CD4-positive, alpha-beta T cell treated with Interleukin-17A for 4 hours (primary cell): ENCODE results near the gene XPNPEP1.

Source experiments
- DNase-seq: peaks from one replicate; pipeline ENCODE4 v3.0.0-alpha.2; 2020; ENCODE audit warnings: mixed read lengths

XPNPEP1 gene

GRCh38 chr10:109892117-109892516 is 31.2 kb downstream of the XPNPEP1 start:
- DNase-seq: no peak

DNA sequence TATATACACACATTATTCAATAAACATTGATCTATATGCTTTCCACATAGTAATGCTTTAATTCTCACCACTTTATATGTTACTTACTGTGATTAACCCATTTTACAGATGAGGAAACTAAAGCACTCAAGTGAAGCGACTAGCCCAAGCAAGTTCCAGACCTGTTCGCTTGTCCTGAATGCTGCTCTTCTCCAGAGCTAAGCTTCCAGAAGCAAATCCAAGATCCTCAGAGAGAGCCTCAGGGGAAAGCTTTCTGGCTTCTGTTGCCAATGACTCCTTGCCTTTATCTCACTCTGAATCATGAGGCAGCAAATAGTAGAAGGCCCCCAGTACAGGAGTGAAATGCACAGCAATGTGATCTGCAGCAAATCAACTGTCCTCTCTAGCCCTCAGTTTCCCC is 32.2 kb downstream of the XPNPEP1 start:
- DNase-seq: no peak

- DNase-seq: no peak
Measured at GRCh38 chr10:109889867-109890266, 33.4 kb downstream of the XPNPEP1 start.

DNA sequence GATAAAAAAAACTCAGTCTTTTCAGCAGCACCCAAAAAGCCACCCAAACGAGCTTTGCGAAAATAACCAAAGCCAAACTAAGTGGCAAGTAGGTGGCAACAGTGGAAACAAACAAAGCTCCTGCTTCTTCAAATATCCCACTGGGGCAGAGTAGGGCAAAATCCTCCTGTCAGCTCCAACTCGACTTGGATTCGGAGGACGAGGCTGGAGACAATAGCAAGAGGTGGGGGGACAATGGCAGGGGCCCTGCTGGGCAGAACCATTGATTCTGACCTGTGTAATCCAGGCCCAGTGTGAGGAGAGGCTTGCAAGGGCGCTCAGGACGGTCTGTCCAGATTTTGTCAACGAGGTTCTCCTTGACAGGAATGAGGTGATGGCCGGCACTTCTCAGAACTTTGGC is 35.5 kb downstream of the XPNPEP1 start:
- DNase-seq: no peak

DNA sequence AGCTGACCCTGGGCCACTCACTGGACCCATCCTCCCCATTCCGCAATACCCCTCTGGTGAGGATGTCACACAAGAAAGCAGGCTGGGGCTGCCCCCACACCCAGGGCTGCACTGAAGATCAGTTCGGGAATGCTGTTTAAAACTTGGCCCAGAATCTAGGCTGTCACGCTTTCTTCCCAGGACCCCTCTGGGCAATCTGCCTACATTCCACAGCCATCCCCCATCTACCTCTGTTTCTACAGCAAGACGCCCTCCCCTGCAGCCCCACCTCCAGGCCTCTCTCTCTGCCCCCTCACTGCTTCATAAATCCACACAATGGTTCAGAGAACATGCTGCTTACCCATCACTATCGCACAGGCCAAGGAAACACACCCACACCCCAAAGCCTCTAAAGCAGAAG is 36.1 kb downstream of the XPNPEP1 start:
- DNase-seq: no peak

DNA sequence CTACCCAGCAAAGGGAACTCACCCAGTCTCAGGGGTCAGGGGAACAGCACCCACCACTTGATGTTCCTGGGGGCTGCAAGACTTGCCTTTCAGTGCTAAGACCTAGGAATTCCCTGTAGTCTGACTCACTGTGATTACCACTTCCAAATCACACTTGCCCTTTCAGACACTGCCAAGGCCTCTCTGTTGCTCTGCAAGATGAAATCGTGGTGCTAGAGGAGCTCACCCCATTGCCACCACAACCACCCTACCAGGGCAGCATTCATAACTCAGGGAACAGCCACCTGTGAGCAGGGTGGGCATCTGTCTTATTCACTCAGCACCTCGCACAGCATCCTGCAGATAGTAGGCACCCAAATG is 36.5 kb downstream of the XPNPEP1 start:
- no peak for DNase-seq

DNA sequence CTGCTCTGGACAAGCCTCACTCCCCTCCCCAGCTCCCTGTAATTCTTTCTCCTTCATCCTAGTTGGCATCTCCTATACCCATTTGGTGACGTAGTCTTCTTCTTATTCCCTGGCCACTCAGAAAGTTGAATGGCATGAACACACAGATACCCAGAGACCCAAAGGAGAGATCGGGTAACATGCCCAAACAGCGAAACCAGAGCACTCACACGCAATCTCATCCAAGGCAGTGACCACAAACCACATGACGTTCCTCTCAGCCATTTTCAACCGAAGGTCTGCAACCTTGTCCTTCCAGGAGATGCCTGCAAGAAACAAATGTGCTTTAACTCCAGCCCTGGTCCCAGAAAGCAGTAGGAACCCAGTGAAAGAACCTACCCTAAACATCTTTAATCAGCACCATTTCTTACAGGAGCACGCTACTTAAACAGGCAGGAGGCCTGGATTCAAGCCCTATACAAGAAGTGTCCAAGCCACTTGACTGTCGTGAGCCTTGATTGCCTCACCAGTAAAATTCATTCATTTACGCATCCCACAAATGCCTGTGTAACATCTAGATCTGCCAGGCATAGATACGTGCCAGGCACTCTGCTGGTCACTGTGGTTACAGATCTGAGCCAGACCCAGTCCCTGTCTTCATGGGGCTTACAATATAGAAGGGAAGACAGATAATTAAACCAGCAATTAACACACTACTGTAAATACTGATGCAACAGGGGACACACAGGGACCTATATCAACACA is 37.1 kb downstream of the XPNPEP1 start:
- DNase-seq: no peak

GRCh38 chr10:109883859-109884771 is 39.2 kb downstream of the XPNPEP1 start:
- DNase-seq: peak; percentile 77

DNA sequence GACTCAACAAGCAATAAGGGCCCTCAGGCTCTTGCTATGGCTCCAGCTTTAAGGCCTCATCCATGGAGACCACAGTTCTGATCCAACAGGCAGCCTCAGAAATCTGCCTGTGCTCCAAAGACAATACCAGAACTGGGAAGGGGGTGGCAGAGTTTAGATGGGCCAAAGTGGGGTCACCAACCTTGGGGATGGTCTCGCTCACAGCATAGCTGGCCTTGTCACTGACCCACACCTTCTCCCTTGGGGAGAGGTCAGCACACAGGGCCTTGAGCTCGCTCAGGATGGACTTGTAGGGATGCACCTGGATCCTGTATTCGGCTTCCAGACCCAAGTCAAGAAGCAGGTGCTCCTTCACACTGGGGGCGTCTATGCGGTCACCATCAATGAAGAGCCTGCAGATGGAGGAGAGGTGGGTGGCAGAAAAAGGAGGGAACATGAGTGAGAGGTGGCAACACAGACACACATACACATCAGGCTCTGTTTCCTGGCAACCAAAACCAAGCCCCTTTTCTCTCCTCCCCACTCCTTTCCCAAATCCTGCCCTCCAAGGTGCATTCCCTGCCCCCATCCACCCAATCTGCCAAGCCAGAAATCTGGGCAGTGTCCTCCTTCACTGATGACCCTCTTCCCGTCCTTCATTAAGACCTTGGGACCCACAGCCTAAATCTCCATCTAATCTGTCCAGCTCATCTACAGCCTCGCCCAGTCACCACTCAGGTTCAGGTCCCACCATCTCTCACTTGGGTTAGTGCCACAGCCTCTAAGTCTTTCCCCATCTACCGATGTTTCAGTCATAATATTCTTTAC is 40.9 kb downstream of the XPNPEP1 start:
- DNase-seq: no peak

DNA sequence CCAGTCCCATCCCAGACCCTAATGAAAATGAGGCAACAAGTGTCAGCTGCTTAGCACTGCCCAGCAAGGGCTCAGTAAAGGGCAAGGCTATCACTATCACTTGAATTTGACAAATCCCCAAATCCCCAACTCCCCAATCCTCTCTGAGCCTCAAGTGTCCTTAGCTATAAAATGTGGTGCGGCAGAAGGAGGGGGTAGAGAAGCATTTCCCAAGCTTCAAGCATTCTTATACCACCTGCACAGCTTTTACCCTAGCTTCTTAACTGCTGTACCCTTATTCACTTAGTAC is 41.6 kb downstream of the XPNPEP1 start:
- DNase-seq: no peak

DNA sequence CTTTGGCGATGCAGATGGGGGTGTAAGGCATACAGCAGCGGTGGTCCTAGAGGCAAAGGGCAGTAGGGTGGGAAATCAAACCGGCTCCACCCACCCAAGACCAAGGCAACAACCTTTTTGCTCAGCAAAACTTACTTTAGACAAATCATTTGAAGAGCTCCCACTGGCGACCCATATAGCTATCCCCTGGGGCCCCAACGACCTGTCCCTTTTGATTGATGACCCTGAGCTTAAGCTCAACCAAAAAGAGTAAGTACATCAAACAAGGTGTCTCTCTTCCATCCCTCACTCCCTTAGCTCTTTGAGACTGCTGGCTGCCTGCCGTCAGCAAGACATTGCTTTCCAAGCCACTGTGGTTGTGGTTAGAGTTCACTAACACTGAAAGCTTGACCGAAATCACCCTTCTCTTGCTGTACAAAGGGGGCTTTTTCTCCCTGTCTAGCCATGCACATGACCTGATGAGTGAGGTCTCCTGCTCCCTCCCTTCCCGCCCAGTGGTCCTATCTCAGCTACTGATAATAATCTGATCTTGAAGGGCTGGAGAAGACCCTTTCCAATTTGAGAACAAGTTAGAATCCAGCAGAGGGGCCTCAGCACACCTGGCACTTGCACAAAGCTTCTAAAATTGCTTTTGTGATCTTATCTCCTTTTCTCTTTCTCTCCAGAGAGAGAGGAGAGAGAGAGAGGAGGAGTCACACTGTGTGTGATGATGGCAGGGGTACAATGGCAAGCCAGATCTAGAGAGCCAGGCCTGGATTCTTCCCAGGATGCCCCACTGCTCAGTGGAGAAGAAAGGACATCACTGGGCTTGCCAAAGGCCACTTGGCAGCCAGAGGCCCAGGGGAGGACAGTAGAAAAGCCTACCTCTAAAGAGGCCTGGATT is 42.2 kb downstream of the XPNPEP1 start:
- DNase-seq: no peak

- no peak for DNase-seq
Measured at GRCh38 chr10:109877546-109877945, 45.8 kb downstream of the XPNPEP1 start.

- no peak for DNase-seq
Measured at GRCh38 chr10:109875828-109876821, 47.2 kb downstream of the XPNPEP1 start.

DNA sequence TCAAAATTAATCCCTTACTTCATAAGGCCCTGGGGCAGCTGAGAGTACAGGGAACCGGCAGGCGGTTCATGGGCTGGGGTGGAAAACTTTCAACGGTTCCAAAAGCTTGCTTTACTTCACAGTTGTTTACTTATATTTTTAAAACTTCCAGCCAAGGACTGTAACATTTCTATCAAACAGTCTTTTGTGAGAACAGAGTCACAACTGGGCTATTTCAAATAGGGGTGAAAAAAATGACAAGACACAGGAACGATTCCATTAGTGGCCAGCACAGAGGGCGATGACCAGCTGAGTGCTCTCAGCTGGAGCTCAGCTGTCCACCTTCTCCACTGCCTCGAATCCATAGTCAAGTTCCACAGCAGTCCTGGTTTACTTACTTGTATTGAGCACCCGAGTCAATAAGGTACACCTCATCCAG is 48.2 kb downstream of the XPNPEP1 start:
- no peak for DNase-seq

- DNase-seq: no peak
Measured at GRCh38 chr10:109871476-109871875, 51.8 kb downstream of the XPNPEP1 start.

- DNase-seq: no peak
Measured at GRCh38 chr10:109866995-109867635, 56.2 kb downstream of the XPNPEP1 start.

- no peak for DNase-seq
Measured at GRCh38 chr10:109866168-109866994, 56.9 kb downstream of the XPNPEP1 start.

DNA sequence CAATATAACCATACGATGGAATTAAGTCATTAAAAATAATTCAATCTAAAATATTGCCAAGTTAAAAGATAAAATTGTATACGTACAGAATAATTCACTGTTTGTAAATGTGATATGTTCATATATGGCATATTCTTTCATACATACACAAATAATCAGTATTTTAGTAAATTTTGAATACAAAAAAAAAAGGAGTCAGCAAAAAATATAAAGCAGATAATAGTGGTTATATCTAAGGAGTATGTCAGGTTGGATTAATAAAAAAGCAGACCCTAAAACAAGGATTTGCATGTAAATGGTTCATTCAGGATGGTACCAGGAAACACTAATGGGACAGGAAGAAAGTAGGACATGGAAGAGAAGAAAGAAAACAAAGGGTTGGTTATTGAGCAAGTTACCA is 59.5 kb downstream of the XPNPEP1 start:
- no peak for DNase-seq

DNA sequence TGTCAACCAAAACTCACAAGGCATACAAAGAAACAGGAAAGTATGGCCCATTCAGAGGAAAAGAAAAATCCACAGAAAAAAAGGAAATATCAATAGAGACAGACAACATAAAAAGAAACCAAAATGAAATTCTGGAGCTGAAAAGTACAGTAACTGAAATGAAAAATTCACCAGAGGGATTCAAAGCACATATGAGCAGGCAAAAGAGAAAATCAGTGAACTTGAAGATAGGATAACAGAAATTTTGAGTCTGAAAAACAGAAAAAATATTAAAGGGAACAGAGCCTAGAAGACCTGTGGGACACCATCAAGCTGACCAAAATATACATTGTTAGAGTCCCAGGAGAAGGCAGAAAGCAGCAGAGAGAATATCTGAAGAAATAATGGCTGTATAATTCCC is 60.6 kb downstream of the XPNPEP1 start:
- no peak for DNase-seq

DNA sequence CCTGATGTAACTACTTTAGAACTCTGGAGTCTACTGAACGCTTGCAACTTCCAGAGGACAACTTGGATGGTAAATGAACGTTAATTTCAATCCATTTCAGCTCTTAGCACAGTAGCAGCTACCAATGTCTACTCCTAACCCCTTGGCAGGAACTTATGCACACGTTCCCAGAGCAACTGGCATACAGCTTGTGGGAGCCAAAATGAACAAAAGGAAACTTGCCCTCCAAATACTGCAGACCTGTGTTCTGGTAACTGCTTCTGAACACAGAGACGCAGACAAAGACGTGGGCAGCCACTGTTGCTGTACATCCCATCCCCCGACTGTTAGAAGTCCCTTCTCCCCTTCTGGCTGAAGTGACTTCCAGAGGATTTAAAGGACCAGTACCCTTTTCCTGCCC is 61.3 kb downstream of the XPNPEP1 start:
- no peak for DNase-seq
